C4-2B (cell line): ENCODE data around the gene INAFM1.

Experiments
- ZFX ChIP-seq: fragments of 450-650 bp; IDR thresholded peaks from 2 replicates; pipeline ENCODE4 v1.6.1; 2017
- TF ChIP-seq, protein P1 (sequence below): fragments of 450-650 bp; conservative IDR thresholded peaks from 2 replicates; pipeline ENCODE4 v1.5.1; 2017; ENCODE audit warnings: mild to moderate bottlenecking

DNA sequence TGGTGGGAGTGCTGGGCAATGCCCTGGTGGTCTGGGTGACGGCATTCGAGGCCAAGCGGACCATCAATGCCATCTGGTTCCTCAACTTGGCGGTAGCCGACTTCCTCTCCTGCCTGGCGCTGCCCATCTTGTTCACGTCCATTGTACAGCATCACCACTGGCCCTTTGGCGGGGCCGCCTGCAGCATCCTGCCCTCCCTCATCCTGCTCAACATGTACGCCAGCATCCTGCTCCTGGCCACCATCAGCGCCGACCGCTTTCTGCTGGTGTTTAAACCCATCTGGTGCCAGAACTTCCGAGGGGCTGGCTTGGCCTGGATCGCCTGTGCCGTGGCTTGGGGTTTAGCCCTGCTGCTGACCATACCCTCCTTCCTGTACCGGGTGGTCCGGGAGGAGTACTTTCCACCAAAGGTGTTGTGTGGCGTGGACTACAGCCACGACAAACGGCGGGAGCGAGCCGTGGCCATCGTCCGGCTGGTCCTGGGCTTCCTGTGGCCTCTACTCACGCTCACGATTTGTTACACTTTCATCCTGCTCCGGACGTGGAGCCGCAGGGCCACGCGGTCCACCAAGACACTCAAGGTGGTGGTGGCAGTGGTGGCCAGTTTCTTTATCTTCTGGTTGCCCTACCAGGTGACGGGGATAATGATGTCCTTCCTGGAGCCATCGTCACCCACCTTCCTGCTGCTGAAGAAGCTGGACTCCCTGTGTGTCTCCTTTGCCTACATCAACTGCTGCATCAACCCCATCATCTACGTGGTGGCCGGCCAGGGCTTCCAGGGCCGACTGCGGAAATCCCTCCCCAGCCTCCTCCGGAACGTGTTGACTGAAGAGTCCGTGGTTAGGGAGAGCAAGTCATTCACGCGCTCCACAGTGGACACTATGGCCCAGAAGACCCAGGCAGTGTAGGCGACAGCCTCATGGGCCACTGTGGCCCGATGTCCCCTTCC is 45.5 kb downstream of the INAFM1 start:
- TF ChIP-seq, protein P1, sequence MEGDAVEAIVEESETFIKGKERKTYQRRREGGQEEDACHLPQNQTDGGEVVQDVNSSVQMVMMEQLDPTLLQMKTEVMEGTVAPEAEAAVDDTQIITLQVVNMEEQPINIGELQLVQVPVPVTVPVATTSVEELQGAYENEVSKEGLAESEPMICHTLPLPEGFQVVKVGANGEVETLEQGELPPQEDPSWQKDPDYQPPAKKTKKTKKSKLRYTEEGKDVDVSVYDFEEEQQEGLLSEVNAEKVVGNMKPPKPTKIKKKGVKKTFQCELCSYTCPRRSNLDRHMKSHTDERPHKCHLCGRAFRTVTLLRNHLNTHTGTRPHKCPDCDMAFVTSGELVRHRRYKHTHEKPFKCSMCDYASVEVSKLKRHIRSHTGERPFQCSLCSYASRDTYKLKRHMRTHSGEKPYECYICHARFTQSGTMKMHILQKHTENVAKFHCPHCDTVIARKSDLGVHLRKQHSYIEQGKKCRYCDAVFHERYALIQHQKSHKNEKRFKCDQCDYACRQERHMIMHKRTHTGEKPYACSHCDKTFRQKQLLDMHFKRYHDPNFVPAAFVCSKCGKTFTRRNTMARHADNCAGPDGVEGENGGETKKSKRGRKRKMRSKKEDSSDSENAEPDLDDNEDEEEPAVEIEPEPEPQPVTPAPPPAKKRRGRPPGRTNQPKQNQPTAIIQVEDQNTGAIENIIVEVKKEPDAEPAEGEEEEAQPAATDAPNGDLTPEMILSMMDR, result no peak
- TF ChIP-seq ZFX, result no peak
